Activated CD8-positive, alpha-beta T cell treated with anti-CD3 and anti-CD28 coated beads for 36 hours (primary cell): ENCODE data around the gene GPR62. TPM values are rescaled to one million over a fixed set of nuclear protein-coding genes. Genes with fewer than 3 reads are reported as not detected.

Experiments
- ATAC-seq: fragments of 200-7000 bp; cut with Tn5 transposase; one replicate; pipeline ENCODE4 v1.10.0; 2021; ENCODE audit warnings: mild to moderate bottlenecking, moderate library complexity
- CTCF ChIA-PET: fragments of 350-600 bp; sonication (Branson Sonifier 250); formaldehyde crosslinking; loops from one replicate; lab custom pipeline; 2021; ENCODE audit warnings: antibody characterized with exemption; lab: Charles Lee
- POLR2A ChIA-PET: fragments of 350-600 bp; sonication (Branson Sonifier 250); formaldehyde crosslinking; loops from one replicate; lab custom pipeline; 2021; ENCODE audit warnings: antibody characterized with exemption; lab: Charles Lee
- DNase-seq: peaks from one replicate; pipeline ENCODE4 v3.0.0-alpha.2; 2020
- H3K27ac Mint-ChIP-seq: one replicate; pipeline ENCODE4 v1.8.0; 2021; ENCODE audit warnings: mild to moderate bottlenecking, mixed read lengths
- H3K27me3 Mint-ChIP-seq: one replicate; pipeline ENCODE4 v1.8.0; 2021; ENCODE audit warnings: mixed read lengths
- H3K36me3 Mint-ChIP-seq: one replicate; pipeline ENCODE4 v1.8.0; 2021; ENCODE audit warnings: low read depth, mixed read lengths
- H3K4me1 Mint-ChIP-seq: one replicate; pipeline ENCODE4 v1.8.0; 2021; ENCODE audit warnings: low read depth, mixed read lengths
- H3K4me3 Mint-ChIP-seq: one replicate; pipeline ENCODE4 v1.8.0; 2021; ENCODE audit warnings: mild to moderate bottlenecking, moderate library complexity, mixed read lengths
- H3K9me3 Mint-ChIP-seq: one replicate; pipeline ENCODE4 v1.8.0; 2021; ENCODE audit warnings: mixed read lengths
- intact Hi-C: fragments of 100-400 bp; cut with micrococcal nuclease; formaldehyde crosslinking; loops from one replicate; pipeline ENCODE4 v1.10.0; 2022
- total RNA-seq, 2 experiments: library from RNA; stranded (reverse); gene quantifications; one replicate each; pipeline ENCODE4 v1.2.3, GENCODE V29; 2021
- TF ChIP-seq, protein P1 (sequence below): fragments of 200-600 bp; IDR thresholded peaks from one replicate; pipeline ENCODE4 v1.8.0; 2022; ENCODE audit warnings: antibody characterized with exemption, mild to moderate bottlenecking

Gene GPR62
- total RNA-seq, 2 experiments from 2014 or later = not detected

DNA sequence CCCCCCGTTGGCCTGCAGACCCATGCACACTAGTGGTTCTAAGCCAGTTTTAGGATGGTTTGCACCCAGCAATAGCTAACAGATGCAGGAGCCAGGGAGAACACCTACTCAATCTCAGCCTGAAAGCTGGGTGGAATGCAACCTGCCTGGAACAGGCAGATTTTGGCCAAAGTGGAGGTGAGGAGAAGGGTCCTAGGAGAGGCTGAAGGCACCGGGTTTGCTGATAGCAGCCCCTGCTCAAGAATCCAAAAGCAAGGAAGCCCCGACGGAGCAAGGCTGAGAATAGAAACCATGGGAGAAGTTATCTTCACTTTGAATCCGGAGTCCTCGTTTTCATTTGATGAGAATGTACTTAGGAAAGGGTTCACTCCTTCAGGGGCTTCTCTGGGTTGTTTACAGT, 23.4 kb upstream of the GPR62 start:
- Mint-ChIP-seq H3K27me3 (no peaks in the 10 kb centered on the region), H3K27ac (no peak overlapping the region), H3K9me3 (no peaks in the 10 kb centered on the region), H3K4me3 (no peak overlapping the region), H3K36me3 (peaks cover 25% of the 10 kb centered on the region), H3K4me1 (no peaks in the 10 kb centered on the region)
- ChIA-PET CTCF (no interaction called here), POLR2A (interaction anchor here (0.7 kb wide), 1 partner anchor 10 kb away, joined by 4 read pairs; the partner anchor contains the start of gene RRP9)
- TF ChIP-seq, protein P1, sequence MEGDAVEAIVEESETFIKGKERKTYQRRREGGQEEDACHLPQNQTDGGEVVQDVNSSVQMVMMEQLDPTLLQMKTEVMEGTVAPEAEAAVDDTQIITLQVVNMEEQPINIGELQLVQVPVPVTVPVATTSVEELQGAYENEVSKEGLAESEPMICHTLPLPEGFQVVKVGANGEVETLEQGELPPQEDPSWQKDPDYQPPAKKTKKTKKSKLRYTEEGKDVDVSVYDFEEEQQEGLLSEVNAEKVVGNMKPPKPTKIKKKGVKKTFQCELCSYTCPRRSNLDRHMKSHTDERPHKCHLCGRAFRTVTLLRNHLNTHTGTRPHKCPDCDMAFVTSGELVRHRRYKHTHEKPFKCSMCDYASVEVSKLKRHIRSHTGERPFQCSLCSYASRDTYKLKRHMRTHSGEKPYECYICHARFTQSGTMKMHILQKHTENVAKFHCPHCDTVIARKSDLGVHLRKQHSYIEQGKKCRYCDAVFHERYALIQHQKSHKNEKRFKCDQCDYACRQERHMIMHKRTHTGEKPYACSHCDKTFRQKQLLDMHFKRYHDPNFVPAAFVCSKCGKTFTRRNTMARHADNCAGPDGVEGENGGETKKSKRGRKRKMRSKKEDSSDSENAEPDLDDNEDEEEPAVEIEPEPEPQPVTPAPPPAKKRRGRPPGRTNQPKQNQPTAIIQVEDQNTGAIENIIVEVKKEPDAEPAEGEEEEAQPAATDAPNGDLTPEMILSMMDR = no peak
- DNase-seq (no peak), ATAC-seq (no peak)
- intact Hi-C loops = no loop called here

DNA sequence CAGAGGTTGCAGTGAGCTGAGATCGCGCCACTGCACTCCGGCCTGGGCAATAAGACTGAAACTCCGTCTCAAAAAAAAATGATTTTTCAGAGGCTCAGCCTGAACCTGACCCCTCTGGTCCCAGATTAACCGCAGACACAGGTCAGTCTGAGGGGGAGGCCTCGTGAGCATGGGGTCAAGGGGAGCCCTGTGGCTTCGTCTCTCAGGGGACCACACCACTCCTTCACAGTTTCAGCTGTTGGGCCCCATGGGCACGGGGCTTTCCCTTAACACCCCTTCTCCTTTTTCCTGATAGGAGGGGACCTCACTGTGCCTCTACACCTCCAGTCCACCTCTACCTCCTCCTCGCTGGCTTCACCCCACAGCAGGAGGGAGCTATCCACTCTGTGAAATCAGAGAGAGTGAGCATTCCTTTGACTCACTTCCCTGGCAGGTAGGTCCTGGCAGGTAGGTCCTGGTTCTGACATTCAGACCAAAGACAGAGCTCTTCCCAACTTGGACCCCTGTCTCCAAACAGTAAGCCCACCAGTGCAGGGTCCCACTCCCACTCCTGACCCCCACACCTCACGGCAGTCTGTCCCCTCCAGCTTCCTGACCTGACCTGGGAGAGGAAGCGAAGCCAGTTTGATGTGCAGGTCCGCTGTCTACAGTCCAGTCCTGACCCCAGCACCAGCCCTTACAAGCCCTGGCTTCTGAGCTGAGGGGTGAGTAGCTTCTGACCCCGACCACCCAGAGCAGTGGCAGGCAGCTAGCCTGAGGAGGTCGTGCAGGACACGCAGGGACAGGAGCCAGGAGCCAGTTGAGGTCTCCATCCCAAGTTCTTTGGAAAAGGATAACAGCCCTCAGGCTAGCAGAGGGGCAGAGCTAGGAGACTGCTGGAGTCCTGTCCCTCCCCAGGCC, 22.5 kb upstream of the GPR62 start:
- POLR2A ChIA-PET = interaction anchor here (0.8 to 1.8 kb wide), 3 partner anchors 9 to 22 kb away, joined by 3 to 7 read pairs (median 4); partner anchors contain the start of gene RRP9
- Mint-ChIP-seq H3K9me3 (no peaks in the 10 kb centered on the region), H3K27ac (no peak overlapping the region), H3K27me3 (no peaks in the 10 kb centered on the region), H3K4me1 (no peaks in the 10 kb centered on the region), H3K36me3 (peaks cover 34% of the 10 kb centered on the region), H3K4me3 (no peak overlapping the region)
- DNase-seq (no peak), ATAC-seq (no peak)
- intact Hi-C loops = no loop called here
- CTCF ChIA-PET = interaction anchor here (1.9 kb wide), 1 partner anchor 9 kb away, joined by 10 read pairs; the partner anchor contains the start of gene RRP9
- TF ChIP-seq, protein P1 = no peak

DNA sequence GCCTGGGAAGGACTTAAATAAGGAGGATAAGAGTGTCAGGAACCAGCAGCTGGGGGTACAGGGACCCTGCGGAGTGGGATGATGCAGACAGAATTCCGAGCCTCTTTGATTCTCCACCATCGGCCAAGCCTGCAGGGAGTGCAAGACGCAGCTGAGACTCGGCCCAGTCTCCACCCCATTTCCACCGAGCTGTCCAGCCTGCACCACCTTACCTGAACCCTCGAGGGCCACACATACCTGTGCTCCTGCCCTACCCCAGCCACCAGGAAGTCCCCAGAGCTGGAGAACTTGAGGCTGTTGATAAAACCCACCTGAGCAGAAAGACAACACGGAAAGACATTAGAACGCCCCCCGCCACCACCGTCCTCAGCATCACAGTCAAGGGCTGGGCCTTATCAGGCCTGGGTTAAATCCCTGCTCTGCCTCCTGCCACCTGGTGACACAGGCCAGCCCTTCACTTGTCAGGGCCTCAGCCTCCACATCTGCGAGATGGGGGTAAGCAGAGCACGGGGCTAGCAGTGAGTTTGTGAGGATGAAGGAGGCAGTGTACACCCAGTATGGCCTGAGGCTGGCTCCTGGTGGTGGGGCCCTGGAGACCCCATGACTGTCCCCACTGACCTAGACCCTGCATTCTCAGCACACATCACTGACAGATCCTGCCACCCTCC, 21.6 kb upstream of the GPR62 start:
- Mint-ChIP-seq H3K9me3 (no peaks in the 10 kb centered on the region), H3K4me1 (peaks cover 3% of the 10 kb centered on the region), H3K36me3 (peaks cover 40% of the 10 kb centered on the region), H3K4me3 (no peak overlapping the region), H3K27me3 (no peaks in the 10 kb centered on the region), H3K27ac (no peak overlapping the region)
- DNase-seq = no peak
- intact Hi-C loops = no loop called here
- CTCF ChIA-PET = interaction anchor here (1.9 kb wide), 1 partner anchor 8 kb away, joined by 10 read pairs; the partner anchor contains the start of gene RRP9
- ATAC-seq = no peak
- TF ChIP-seq, protein P1 = no peak
- POLR2A ChIA-PET = interaction anchor here (0.8 to 1.8 kb wide), 3 partner anchors 8 to 21 kb away, joined by 3 to 7 read pairs (median 4); partner anchors contain the start of gene RRP9

DNA sequence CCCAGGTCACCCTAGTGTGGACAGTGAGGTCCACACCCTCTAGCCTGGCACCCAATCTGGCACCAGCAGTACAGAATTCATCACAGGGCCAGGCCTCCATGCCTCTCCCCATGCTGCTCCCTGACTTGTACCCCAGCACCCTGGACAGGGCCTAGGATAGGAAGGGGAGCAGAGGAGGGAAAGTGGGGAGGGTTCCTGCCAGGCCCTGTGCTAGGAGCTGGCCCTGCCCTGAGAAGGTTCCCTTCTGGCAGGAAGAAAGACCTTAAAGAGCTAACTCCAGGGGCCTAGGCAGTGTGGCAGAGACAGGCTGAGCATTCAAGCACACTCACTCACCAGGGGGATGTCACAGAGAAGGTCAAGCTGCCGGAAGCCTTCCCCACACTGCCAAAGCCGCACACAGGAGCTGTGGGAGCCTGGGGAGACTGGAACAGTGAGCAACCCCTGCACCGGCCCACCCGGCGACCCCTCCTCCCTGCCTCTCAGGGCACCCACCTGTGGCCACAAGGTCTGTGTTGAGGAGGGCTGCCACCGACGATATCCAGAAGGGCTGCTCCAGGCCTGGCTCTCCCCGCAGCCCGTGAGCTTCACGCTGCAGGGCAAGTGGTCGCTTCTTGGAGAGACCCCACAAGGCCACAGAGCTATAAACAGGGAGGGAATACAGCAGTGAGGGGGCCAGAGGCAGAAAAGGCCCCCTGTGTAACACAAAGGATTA, 20.9 kb upstream of the GPR62 start:
- H3K27ac Mint-ChIP-seq = no peak overlapping the region
- H3K27me3 Mint-ChIP-seq = no peaks in the 10 kb centered on the region
- peaks cover 7% of the 10 kb centered on the region for H3K4me1 Mint-ChIP-seq
- POLR2A ChIA-PET = interaction anchor here (1.2 to 1.8 kb wide), 2 partner anchors 9 to 28 kb away, joined by 4 to 7 read pairs; no protein-coding TSS in a partner anchor
- CTCF ChIA-PET = no interaction called here
- H3K4me3 Mint-ChIP-seq = no peak overlapping the region
- no peaks in the 10 kb centered on the region for H3K9me3 Mint-ChIP-seq
- ATAC-seq = no peak
- intact Hi-C loops = no loop called here
- DNase-seq = no peak
- H3K36me3 Mint-ChIP-seq = peaks cover 43% of the 10 kb centered on the region
- TF ChIP-seq, protein P1 = no peak
